ENCODE measurements around the gene LDLR. TPM values are rescaled to one million over a fixed set of nuclear protein-coding genes. Genes with fewer than 3 reads are reported as not detected.

LDLR gene
- total and polyA plus RNA-seq, 10 donors = 7.0 to 117 (median 25.6) TPM

DNA sequence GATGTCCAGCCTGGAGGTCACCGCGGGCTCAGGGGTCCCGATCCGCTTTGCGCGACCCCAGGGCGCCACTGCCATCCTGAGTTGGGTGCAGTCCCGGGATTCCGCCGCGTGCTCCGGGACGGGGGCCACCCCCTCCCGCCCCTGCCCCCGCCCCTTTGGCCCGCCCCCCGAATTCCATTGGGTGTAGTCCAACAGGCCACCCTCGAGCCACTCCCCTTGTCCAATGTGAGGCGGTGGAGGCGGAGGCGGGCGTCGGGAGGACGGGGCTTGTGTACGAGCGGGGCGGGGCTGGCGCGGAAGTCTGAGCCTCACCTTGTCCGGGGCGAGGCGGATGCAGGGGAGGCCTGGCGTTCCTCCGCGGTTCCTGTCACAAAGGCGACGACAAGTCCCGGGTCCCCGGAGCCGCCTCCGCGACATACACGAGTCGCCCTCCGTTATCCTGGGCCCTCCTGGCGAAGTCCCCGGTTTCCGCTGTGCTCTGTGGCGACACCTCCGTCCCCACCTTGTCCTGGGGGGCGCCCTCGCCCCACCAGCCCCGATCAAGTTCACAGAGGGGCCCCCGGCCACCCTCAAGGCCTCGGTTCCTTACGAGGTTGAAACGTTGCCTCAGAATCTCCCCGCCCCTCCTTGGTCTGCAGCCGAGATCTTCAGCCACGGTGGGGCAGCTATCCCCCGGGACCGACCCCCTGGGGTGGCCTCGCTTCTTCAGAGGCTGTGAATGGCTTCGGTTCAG, 1.2 kb downstream of the LDLR start:
- intact Hi-C loops (cut with DNase I; ENCODE audit: low total_unique reads) = no loop called here
- TF ChIP-seq POLR2AphosphoS5 (IDR thresholded peaks at IDR 0.05) (peak; percentile 95 to 98 (median 97)), CTCF (IDR thresholded peaks at IDR 0.05 in 8 of 11, conservative IDR thresholded peaks at IDR 0.05 in 3 of 11) (peak in 1 of 11 experiments; percentile 33), POLR2A (IDR thresholded peaks at IDR 0.05) (peak in 2 of 3 donors; percentile 55 to 88)
- peaks cover 0 to 9% (median 0%) of the 10 kb centered on the region in 8 donors for H3K9me3 ChIP-seq
- peaks cover 37 to 94% (median 70%) of the 10 kb centered on the region in 6 donors for H3K4me1 ChIP-seq
- peaks cover 0 to 9% (median 0%) of the 10 kb centered on the region in 6 donors for H3K36me3 ChIP-seq
- peak overlapping the region; percentile 37 to 81 (median 64) for H3K4me3 ChIP-seq
- 0 to 2% (median 1%) methylated on average over 11 to 64 of the region's 64 CpGs for WGBS, 5 donors
- DNase-seq = peak; percentile 99
- peaks cover 0 to 42% (median 5%) of the 10 kb centered on the region in 7 donors for H3K27me3 ChIP-seq (replicated peaks in 1 of 7)
- peak overlapping the region; percentile 85 to 99 (median 95) for H3K27ac ChIP-seq

GRCh38 chr19:11090997-11091702, 1.9 kb downstream of the LDLR start:
- intact Hi-C loops (cut with DNase I; ENCODE audit: low total_unique reads) = no loop called here
- peaks cover 0 to 9% (median 0%) of the 10 kb centered on the region in 8 donors for H3K9me3 ChIP-seq
- H3K36me3 ChIP-seq = peaks cover 0 to 15% (median 0%) of the 10 kb centered on the region in 6 donors
- 33 to 48% (median 36%) methylated on average over 11 of the region's 11 CpGs for WGBS, 5 donors
- peaks cover 44 to 94% (median 77%) of the 10 kb centered on the region in 6 donors for H3K4me1 ChIP-seq
- no peak for TF ChIP-seq POLR2A (IDR thresholded peaks at IDR 0.05)
- TF ChIP-seq CTCF (IDR thresholded peaks at IDR 0.05 in 8 of 11, conservative IDR thresholded peaks at IDR 0.05 in 3 of 11) = no peak
- TF ChIP-seq POLR2AphosphoS5 (IDR thresholded peaks at IDR 0.05) = no peak
- DNase-seq = no peak
- peak overlapping the region; percentile 36 to 81 (median 64) for H3K4me3 ChIP-seq
- H3K27me3 ChIP-seq (replicated peaks in 1 of 7) = peaks cover 0 to 42% (median 5%) of the 10 kb centered on the region in 7 donors
- peak overlapping the region; percentile 85 to 99 (median 95) for H3K27ac ChIP-seq

DNA sequence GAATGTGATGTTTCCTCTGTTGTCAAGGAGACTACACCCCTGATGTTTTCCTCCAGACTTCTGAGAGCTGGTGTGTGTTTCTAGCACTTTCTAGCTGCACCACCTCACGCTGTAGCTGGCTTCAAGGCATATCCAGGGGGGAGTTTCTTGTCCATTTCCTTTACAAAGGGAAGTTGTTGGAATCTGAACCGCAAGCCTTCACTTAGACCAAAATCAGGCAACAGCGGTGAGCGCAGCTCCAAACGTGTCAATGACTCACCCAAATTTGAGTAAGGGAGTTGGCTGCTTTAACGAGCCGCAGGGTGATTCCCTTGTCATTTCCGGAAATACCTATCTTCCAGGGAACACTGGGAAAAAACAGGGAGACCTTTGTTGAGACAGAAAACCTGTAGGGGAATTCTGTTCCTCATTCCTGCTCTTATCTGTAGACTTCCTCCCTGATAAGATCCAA, 2.5 kb downstream of the LDLR start:
- Histone ChIP-seq H3K9me3 (peaks cover 0 to 9% (median 0%) of the 10 kb centered on the region in 8 donors), H3K27me3 (replicated peaks in 1 of 7) (peaks cover 0 to 42% (median 5%) of the 10 kb centered on the region in 7 donors), H3K4me1 (peaks cover 50 to 94% (median 82%) of the 10 kb centered on the region in 6 donors), H3K36me3 (peaks cover 0 to 15% (median 0%) of the 10 kb centered on the region in 6 donors), H3K4me3 (peak overlapping the region in 6 of 8 donors; percentile 62 to 81 (median 65)), H3K27ac (peak overlapping the region; percentile 85 to 99 (median 95))
- intact Hi-C loops (cut with DNase I; ENCODE audit: low total_unique reads) = no loop called here
- WGBS, 5 donors = 8 to 32% (median 12%) methylated on average over 8 of the region's 8 CpGs
- TF ChIP-seq POLR2A (IDR thresholded peaks at IDR 0.05) (no peak), POLR2AphosphoS5 (IDR thresholded peaks at IDR 0.05) (peak in 1 of 3 donors; percentile 47)
- no peak for DNase-seq

DNA sequence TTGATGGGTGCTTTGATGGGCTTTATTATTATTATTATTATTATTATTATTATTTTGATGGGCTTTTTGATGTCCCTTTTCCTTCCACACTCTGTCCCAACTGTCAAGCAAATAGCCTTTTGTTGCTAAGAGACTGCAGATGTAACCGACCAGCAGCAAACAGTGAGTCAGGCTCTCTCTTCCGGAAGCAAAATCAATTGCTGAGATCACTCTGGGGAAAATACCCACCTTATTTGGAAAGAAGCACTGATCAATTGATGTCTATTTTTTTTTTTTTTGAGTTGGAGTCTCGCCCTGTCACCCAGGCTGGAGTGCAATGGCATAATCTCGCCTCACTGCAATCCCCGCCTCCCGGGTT, 2.9 kb downstream of the LDLR start:
- 67 to 82% (median 69%) methylated on average over 6 of the region's 6 CpGs for WGBS, 5 donors
- TF ChIP-seq POLR2A (IDR thresholded peaks at IDR 0.05) (no peak), CTCF (IDR thresholded peaks at IDR 0.05 in 8 of 11, conservative IDR thresholded peaks at IDR 0.05 in 3 of 11) (no peak), POLR2AphosphoS5 (IDR thresholded peaks at IDR 0.05) (no peak)
- no peak for DNase-seq
- H3K27me3 ChIP-seq (replicated peaks in 1 of 7) = peaks cover 0 to 42% (median 5%) of the 10 kb centered on the region in 7 donors
- peaks cover 0 to 9% (median 0%) of the 10 kb centered on the region in 8 donors for H3K9me3 ChIP-seq
- H3K4me1 ChIP-seq = peaks cover 50 to 95% (median 86%) of the 10 kb centered on the region in 6 donors
- H3K36me3 ChIP-seq = peaks cover 0 to 15% (median 0%) of the 10 kb centered on the region in 6 donors
- intact Hi-C loops (cut with DNase I; ENCODE audit: low total_unique reads) = no loop called here
- peak overlapping the region; percentile 85 to 99 (median 95) for H3K27ac ChIP-seq
- H3K4me3 ChIP-seq = peak overlapping the region in 4 of 8 donors; percentile 62 to 71 (median 65)
